Peyer's patch (tissue), 4 donors: ENCODE results near the gene DMC1. TPM values are rescaled to one million over a fixed set of nuclear protein-coding genes. Genes with fewer than 3 reads are reported as not detected.

Source experiments
- DNase-seq, 3 donors: peaks; one replicate each; pipeline ENCODE4 v3.0.0-alpha.2; 2017 to 2019
- H3K27ac ChIP-seq, 4 donors: fragments of 200-600 bp; sonication (generic); one replicate each; pipeline ENCODE4 v1.5.1; 2016 to 2019
- H3K27me3 ChIP-seq, 2 donors: fragments of 200-600 bp; sonication (generic); one replicate each; pipeline ENCODE4 v1.5.1; 2019
- H3K36me3 ChIP-seq, 3 donors: fragments of 200-600 bp; sonication (generic); one replicate each; pipeline ENCODE4 v1.5.1; 2016 to 2019
- H3K4me1 ChIP-seq, 4 donors: fragments of 200-600 bp; sonication (generic); one replicate each; pipeline ENCODE4 v1.5.1; 2016 to 2019
- H3K4me3 ChIP-seq, 4 donors: fragments of 200-600 bp; sonication (generic); 1 replicate in 3 of 4; 2 replicates in 1 of 4; pipeline ENCODE4 v1.5.1; 2016 to 2019; ENCODE audit warnings: mild to moderate bottlenecking in 1 of 4
- H3K9me3 ChIP-seq, 4 donors: fragments of 200-600 bp; sonication (generic); one replicate each; pipeline ENCODE4 v1.5.1; 2016 to 2019; ENCODE audit warnings: mild to moderate bottlenecking in 1 of 4
- CTCF ChIP-seq, 6 experiments: fragments of 450-650 bp in 4 of 6; fragments of 200-600 bp in 2 of 6; sonication (generic) in 1 of 6; IDR thresholded peaks; one replicate each; pipeline ENCODE4 v1.5.1; 2017 to 2019; ENCODE audit warnings: antibody characterized with exemption in 6 of 6, mild to moderate bottlenecking in 3 of 6, moderate library complexity in 1 of 6
- POLR2A ChIP-seq, 2 donors: fragments of 450-650 bp; IDR thresholded peaks; one replicate each; pipeline ENCODE4 v1.5.1; 2017; ENCODE audit warnings: antibody characterized with exemption in 2 of 2, mild to moderate bottlenecking in 2 of 2, moderate library complexity in 2 of 2
- total RNA-seq, 4 donors: library from RNA; depleted of rRNA; stranded (reverse); fragments of >200 nt; gene quantifications; one replicate each; pipeline ENCODE4 v1.1.0, GENCODE V29; 2016

DMC1 gene
- total RNA-seq, 4 donors from 2014 or later, result 4.2 TPM; not detected in 3

- H3K4me1 ChIP-seq, result peaks cover 0 to 15% (median 7%) of the 10 kb centered on the region in 4 donors
Measured at GRCh38 chr22:38572065-38572464, 2.1 kb upstream of the DMC1 start.

GRCh38 chr22:38570779-38571364 lies 889 bp upstream of the DMC1 start:
- TF ChIP-seq POLR2A (IDR thresholded peaks at IDR 0.05) (no peak), CTCF (IDR thresholded peaks at IDR 0.05) (no peak)
- peak; percentile 42 to 57 (median 50) for DNase-seq
- Histone ChIP-seq H3K36me3 (no peaks in the 10 kb centered on the region), H3K4me3 (peak overlapping the region; percentile 57 to 67 (median 62)), H3K27me3 (no peaks in the 10 kb centered on the region), H3K4me1 (peaks cover 0 to 15% (median 7%) of the 10 kb centered on the region in 4 donors), H3K9me3 (no peaks in the 10 kb centered on the region), H3K27ac (peak overlapping the region; percentile 61 to 74 (median 69))

More at GRCh38 chr22:38572065-38572464, 2.1 kb upstream of the DMC1 start:
- H3K27ac ChIP-seq, result no peak overlapping the region
- H3K27me3 ChIP-seq, result no peaks in the 10 kb centered on the region
- DNase-seq, result peak in 1 of 3 donors; percentile 59
- no peak overlapping the region for H3K4me3 ChIP-seq
- H3K9me3 ChIP-seq, result no peaks in the 10 kb centered on the region
- no peaks in the 10 kb centered on the region for H3K36me3 ChIP-seq
- peak in 4 of 6 experiments; percentile 37 to 62 (median 58) for TF ChIP-seq CTCF (IDR thresholded peaks at IDR 0.05)
- TF ChIP-seq POLR2A (IDR thresholded peaks at IDR 0.05), result no peak

- Histone ChIP-seq H3K36me3 (no peaks in the 10 kb centered on the region), H3K4me3 (peak overlapping the region; percentile 57 to 67 (median 62)), H3K27ac (peak overlapping the region in 3 of 4 donors; percentile 25 to 73 (median 53))
Measured at GRCh38 chr22:38569181-38569971, 607 bp downstream of the DMC1 start.

GRCh38 chr22:38567531-38568285 lies 2.3 kb downstream of the DMC1 start:
- H3K9me3 ChIP-seq, result no peaks in the 10 kb centered on the region
- DNase-seq, result no peak
- TF ChIP-seq POLR2A (IDR thresholded peaks at IDR 0.05) (no peak), CTCF (IDR thresholded peaks at IDR 0.05) (no peak)
- H3K4me1 ChIP-seq, result peaks cover 0 to 15% (median 7%) of the 10 kb centered on the region in 4 donors
- no peaks in the 10 kb centered on the region for H3K36me3 ChIP-seq
- H3K4me3 ChIP-seq, result no peak overlapping the region
- H3K27ac ChIP-seq, result no peak overlapping the region
- no peaks in the 10 kb centered on the region for H3K27me3 ChIP-seq

More at GRCh38 chr22:38569181-38569971, 607 bp downstream of the DMC1 start:
- no peak for DNase-seq
- TF ChIP-seq CTCF (IDR thresholded peaks at IDR 0.05) (no peak), POLR2A (IDR thresholded peaks at IDR 0.05) (no peak)
- Histone ChIP-seq H3K27me3 (no peaks in the 10 kb centered on the region), H3K9me3 (no peaks in the 10 kb centered on the region), H3K4me1 (peaks cover 0 to 15% (median 7%) of the 10 kb centered on the region in 4 donors)

GRCh38 chr22:38566726-38567504 lies 3.1 kb downstream of the DMC1 start:
- Histone ChIP-seq H3K9me3 (no peaks in the 10 kb centered on the region), H3K4me1 (peaks cover 0 to 15% (median 7%) of the 10 kb centered on the region in 4 donors), H3K36me3 (no peaks in the 10 kb centered on the region), H3K27ac (no peak overlapping the region), H3K4me3 (no peak overlapping the region), H3K27me3 (no peaks in the 10 kb centered on the region)
- DNase-seq, result no peak
- TF ChIP-seq CTCF (IDR thresholded peaks at IDR 0.05) (no peak), POLR2A (IDR thresholded peaks at IDR 0.05) (no peak)
